Hepatocyte (in vitro differentiated cells): ENCODE data around the gene DYNC1I1.

Experiments
- CTCF ChIP-seq: fragments of 200-600 bp; sonication (generic); IDR thresholded peaks from 2 replicates; pipeline ENCODE4 v1.5.1; 2016; ENCODE audit warnings: antibody characterized with exemption, mild to moderate bottlenecking; ENCODE audit not compliant: poor library complexity
- EZH2 ChIP-seq: fragments of 200-600 bp; sonication (generic); IDR thresholded peaks from 2 replicates; pipeline ENCODE4 v1.6.1; 2016; ENCODE audit warnings: antibody characterized with exemption, mild to moderate bottlenecking, borderline replicate concordance

- TF ChIP-seq EZH2 (no peak), CTCF (no peak)
Measured at GRCh38 chr7:95904099-95904498, 131.7 kb downstream of the DYNC1I1 start.
